ENCODE measurements around the gene TRPT1.

GRCh38 chr11:64246871-64247728 is 21.1 kb upstream of the TRPT1 start, which contains the start of gene PPP1R14B:
- TF ChIP-seq CTCF (IDR thresholded peaks at IDR 0.05) (no peak), POLR2AphosphoS5 (IDR thresholded peaks at IDR 0.05; ENCODE audit: low read depth, low read length) (peak; percentile 62; the same call in 1 of the 2 replicates)

Data from Panc1 (cell line).